ENCODE results near the gene CNOT6L.

Gene CNOT6L

GRCh38 chr4:77714514-77714913 lies 104.7 kb downstream of the CNOT6L start:
- no peak overlapping the region for H3K4me3 ChIP-seq (ENCODE audit: low read depth, low read length)

GRCh38 chr4:77713884-77714283 lies 105.3 kb downstream of the CNOT6L start:
- H3K4me3 ChIP-seq (ENCODE audit: low read depth, low read length): no peak overlapping the region

- H3K4me3 ChIP-seq (ENCODE audit: low read depth, low read length): no peak overlapping the region
Measured at GRCh38 chr4:77712675-77713074, 106.5 kb downstream of the CNOT6L start.

DNA sequence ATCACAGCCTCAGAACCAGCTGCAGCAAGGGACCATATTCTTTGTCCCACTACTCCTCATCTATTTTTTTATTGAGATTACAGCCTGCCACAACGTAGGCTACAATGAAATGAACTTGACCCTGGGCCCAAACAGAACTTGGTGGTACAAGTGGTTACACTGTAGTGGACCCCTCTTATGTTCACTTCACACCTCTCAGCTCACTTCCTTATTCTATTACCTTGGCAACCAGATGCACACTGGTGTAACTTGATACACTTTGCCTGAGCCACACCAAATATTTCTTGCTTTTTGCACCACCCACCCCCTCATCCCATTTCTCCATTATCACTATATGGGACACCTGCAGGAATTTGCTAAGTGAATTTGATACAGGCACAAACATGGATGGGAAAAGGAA lies 107.7 kb downstream of the CNOT6L start:
- H3K4me3 ChIP-seq (ENCODE audit: low read depth, low read length): no peak overlapping the region

GRCh38 chr4:77710684-77711083 lies 108.5 kb downstream of the CNOT6L start:
- H3K4me3 ChIP-seq (ENCODE audit: low read depth, low read length): no peak overlapping the region

- no peak overlapping the region for H3K4me3 ChIP-seq (ENCODE audit: low read depth, low read length)
Measured at GRCh38 chr4:77710059-77710458, 109.1 kb downstream of the CNOT6L start.

- H3K4me3 ChIP-seq (ENCODE audit: low read depth, low read length): no peak overlapping the region
Measured at GRCh38 chr4:77706717-77707116, 112.5 kb downstream of the CNOT6L start.

DNA sequence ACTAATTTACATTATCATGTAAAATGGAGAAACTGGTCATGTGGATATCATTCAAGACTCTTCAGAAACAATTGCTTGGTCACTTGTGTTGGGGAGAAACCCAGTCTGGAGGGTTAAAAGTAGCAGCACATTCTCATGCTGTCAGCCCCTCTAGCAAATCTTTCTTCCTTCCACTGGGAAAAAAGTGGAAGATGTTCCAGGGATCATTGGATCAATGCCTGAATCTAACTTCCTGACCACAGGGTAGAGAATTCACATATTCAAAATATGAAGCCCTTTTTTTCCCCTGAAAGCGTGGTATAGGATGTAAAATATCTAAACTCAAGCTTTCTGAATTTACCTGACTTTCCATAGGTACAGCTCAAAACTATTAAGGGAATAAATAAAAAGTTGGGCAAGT lies 115.5 kb downstream of the CNOT6L start:
- H3K4me3 ChIP-seq (ENCODE audit: low read depth, low read length): no peak overlapping the region

DNA sequence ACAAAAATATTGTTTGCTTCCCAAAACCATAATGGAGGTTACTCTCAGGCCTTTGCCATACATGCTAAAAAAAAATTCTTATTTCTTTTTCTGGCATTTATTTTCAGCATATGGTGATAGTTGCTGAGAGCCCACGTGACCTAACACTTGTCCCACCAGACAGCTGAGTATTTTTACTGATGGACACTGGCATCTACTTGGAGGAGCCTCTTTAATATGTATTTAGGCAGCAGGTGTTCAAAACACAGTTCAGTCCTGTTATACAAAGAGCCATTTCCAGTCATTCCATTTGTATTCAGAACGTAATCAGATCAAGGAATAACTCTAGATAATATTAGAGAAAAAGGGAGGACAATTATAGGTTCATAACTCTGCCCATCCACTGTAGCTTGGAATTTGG lies 118.0 kb downstream of the CNOT6L start:
- H3K4me3 ChIP-seq (ENCODE audit: low read depth, low read length): no peak overlapping the region

- no peak overlapping the region for H3K4me3 ChIP-seq (ENCODE audit: low read depth, low read length)
Measured at GRCh38 chr4:77699731-77700210, 119.4 kb downstream of the CNOT6L start.

DNA sequence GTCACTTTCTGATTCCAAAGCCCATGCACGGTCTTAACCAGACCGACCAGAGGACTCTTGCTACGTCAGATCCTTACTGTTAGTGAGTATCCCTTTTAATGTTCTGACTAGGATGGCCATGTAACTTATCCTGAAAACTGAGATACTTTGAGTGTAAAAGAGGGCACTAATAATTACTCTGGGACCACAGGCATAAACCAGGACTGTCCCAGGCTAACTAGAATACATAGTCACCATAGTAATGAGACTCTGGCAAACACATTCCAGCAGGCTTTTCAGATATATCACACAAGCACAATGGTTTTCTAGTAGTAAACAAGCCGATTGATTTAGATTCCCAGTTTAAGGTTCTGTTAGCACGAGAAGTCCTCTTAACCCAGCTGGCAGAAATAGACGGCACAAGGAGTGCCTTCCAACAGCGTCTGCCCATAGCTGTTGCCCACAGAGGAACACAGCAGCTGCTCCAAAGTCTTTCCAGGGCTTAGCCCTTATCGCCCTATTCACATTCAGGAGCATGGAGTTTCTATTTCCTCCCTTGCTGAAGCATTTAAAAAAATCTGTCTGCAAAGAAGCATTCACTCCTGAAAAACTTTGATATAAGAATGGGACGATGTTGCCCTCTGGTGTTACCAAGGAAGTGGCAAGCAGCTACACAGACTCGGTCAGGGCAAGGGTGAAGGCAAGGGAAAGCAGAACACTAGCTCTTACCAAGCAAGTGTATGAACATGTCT lies 121.1 kb downstream of the CNOT6L start:
- H3K4me3 ChIP-seq (ENCODE audit: low read depth, low read length): no peak overlapping the region

DNA sequence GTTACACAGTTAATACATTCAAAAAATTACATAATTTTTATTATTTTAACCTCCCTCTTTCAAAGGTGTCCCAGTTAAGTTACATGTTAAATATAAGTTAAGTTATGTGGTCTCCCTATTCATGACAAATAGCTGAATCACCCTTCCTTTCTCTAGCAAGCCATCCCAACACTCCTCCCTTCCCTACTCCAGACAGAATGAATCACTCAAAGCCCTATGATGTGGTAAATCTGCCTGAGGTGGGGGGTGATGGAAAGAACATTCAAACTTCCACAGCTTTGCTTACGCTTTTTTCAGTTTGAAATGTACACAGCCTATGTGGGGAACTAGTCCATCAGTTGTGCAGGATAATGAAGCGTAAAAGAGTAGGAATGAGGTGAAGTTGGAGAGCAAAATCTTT lies 123.4 kb downstream of the CNOT6L start:
- no peak overlapping the region for H3K4me3 ChIP-seq (ENCODE audit: low read depth, low read length)

- no peak overlapping the region for H3K4me3 ChIP-seq (ENCODE audit: low read depth, low read length)
Measured at GRCh38 chr4:77692847-77693432, 126.2 kb downstream of the CNOT6L start.

DNA sequence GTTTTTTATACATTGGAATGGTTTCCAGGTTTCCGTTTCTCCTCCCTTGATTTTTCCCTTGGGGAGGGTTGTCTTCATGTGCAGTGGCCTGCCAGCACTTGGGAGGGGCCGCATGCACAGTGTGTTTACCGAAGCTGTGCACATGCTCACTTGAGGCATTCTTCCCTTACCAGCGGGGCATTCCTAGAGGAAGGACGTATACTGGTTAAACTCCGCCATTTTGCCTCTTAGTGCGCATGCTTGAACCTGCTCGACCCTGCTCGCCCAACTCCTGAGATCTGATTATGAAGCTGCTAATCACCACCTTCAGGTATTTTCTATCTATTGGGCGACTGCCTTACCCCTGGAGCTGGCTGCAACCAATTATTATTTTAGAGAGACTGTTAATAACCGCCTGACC lies 137.4 kb downstream of the CNOT6L start:
- H3K4me3 ChIP-seq (ENCODE audit: low read depth, low read length): no peak overlapping the region

- H3K4me3 ChIP-seq (ENCODE audit: low read depth, low read length): no peak overlapping the region
Measured at GRCh38 chr4:77676842-77677241, 142.3 kb downstream of the CNOT6L start.

GRCh38 chr4:77671051-77671450 lies 148.1 kb downstream of the CNOT6L start:
- no peak overlapping the region for H3K4me3 ChIP-seq (ENCODE audit: low read depth, low read length)

- H3K4me3 ChIP-seq (ENCODE audit: low read depth, low read length): no peak overlapping the region
Measured at GRCh38 chr4:77669946-77670590, 149.1 kb downstream of the CNOT6L start.

DNA sequence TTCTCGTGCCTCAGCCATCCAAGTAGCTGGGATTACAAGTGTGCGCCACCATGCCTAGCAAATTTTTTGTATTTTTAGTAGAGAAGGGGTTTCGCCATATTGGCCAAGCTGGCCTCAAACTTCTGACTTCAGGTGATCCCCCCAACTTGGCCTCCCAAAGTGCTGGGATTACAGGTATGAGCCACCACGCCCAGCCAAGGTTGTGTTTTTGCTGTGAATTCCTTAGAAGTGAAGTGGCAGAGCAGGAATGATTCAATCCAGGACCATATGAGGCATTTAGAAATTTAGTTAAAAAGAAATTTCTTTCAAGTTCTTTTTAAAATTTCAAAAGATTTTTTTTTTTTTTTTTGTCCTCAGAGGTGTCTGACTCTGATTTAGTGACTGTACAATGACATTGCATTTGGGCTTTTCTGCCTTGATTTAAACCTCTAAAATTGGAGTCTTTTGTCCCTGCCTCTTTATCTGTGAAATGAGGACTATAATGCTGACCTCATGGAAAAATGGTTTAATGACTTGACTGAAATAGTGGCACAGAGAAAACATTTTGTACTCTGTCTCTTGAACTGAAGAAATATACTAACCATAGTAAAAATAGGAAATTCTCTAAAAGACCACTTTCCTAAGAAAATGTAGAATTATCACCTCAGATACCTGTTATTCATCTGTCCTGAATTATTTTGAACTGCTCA lies 153.6 kb downstream of the CNOT6L start:
- no peak overlapping the region for H3K4me3 ChIP-seq (ENCODE audit: low read depth, low read length)

Data from iPS-11a (cell line).